GM23338 (cell line): Measurements from ENCODE around the gene GHRL. TPM values are rescaled to one million over a fixed set of nuclear protein-coding genes. Genes with fewer than 3 reads are reported as not detected.
A peak's percentile ranks its signal among the peaks of the same experiment; 100 is the strongest.

ENCODE experiments used
- ATAC-seq: fragments of 200-7000 bp; cut with Tn5 transposase; 3 replicates; pipeline ENCODE4 v1.9.1; 2020
- DNase-seq: peaks from one replicate; pipeline ENCODE4 v3.0.0-alpha.2; 2015; ENCODE audit warnings: low spot score
- H2AFZ ChIP-seq: fragments of 200-600 bp; sonication (generic); 2 replicates; pipeline ENCODE4 v1.8.0; 2016; ENCODE audit warnings: antibody characterized with exemption, mild to moderate bottlenecking, moderate library complexity
- H3F3A ChIP-seq: fragments of 200-600 bp; sonication (generic); replicated peaks from 2 replicates; pipeline ENCODE4 v1.8.0; 2017; ENCODE audit warnings: antibody characterized with exemption, mixed run types, low read depth
- H3K27ac ChIP-seq: fragments of 200-600 bp; sonication (generic); 2 replicates; pipeline ENCODE4 v1.6.1; 2016; ENCODE audit warnings: low read depth
- H3K27me3 ChIP-seq: fragments of 200-600 bp; sonication (generic); 2 replicates; pipeline ENCODE4 v1.8.0; 2016; ENCODE audit warnings: mild to moderate bottlenecking, mixed run types, moderate library complexity; ENCODE audit not compliant: insufficient read depth
- H3K36me3 ChIP-seq: fragments of 200-600 bp; sonication (generic); 2 replicates; pipeline ENCODE4 v1.8.0; 2016; ENCODE audit warnings: mild to moderate bottlenecking; ENCODE audit not compliant: insufficient read depth
- H3K4me1 ChIP-seq: fragments of 200-600 bp; sonication (generic); 2 replicates; pipeline ENCODE4 v1.8.0; 2016; ENCODE audit warnings: mild to moderate bottlenecking, moderate library complexity; ENCODE audit not compliant: insufficient read depth
- H3K4me2 ChIP-seq: fragments of 200-600 bp; sonication (generic); 2 replicates; pipeline ENCODE4 v1.7.1; 2017; ENCODE audit warnings: mixed run types
- H3K4me3 ChIP-seq: fragments of 200-600 bp; sonication (generic); 2 replicates; pipeline ENCODE4 v1.6.1; 2016; ENCODE audit warnings: mixed run types
- H3K79me2 ChIP-seq: fragments of 200-600 bp; sonication (generic); replicated peaks from 2 replicates; pipeline ENCODE4 v1.8.0; 2017; ENCODE audit warnings: mild to moderate bottlenecking; ENCODE audit not compliant: insufficient read depth
- H3K9me2 ChIP-seq: fragments of 200-600 bp; sonication (generic); 2 replicates; pipeline ENCODE4 v1.8.0; 2017; ENCODE audit not compliant: insufficient read depth
- H4K20me1 ChIP-seq: fragments of 200-600 bp; sonication (generic); replicated peaks from 2 replicates; pipeline ENCODE4 v1.8.0; 2017; ENCODE audit warnings: mild to moderate bottlenecking; ENCODE audit not compliant: insufficient read depth
- H3K27ac Mint-ChIP-seq: 2 replicates; pipeline ENCODE4 v1.8.0; 2020; ENCODE audit warnings: inconsistent platforms, mild to moderate bottlenecking, moderate library complexity, mixed read lengths
- H3K27me3 Mint-ChIP-seq: 3 replicates; pipeline ENCODE4 v1.8.0; 2022; ENCODE audit warnings: low read depth, mild to moderate bottlenecking, moderate library complexity, mixed read lengths, inconsistent platforms; ENCODE audit not compliant: insufficient read depth, poor library complexity
- H3K36me3 Mint-ChIP-seq: 3 replicates; pipeline ENCODE4 v1.8.0; 2021; ENCODE audit warnings: low read depth, mild to moderate bottlenecking, inconsistent platforms, moderate library complexity, mixed read lengths
- H3K4me1 Mint-ChIP-seq: 3 replicates; pipeline ENCODE4 v1.8.0; 2020; ENCODE audit warnings: mild to moderate bottlenecking, inconsistent platforms, mixed read lengths
- H3K4me3 Mint-ChIP-seq: 3 replicates; pipeline ENCODE4 v1.8.0; 2021; ENCODE audit warnings: moderate library complexity, mild to moderate bottlenecking, inconsistent platforms, mixed read lengths
- H3K9me3 Mint-ChIP-seq: 3 replicates; pipeline ENCODE4 v1.8.0; 2020; ENCODE audit warnings: moderate library complexity, mild to moderate bottlenecking, inconsistent platforms, mixed read lengths
- CREB1 ChIP-seq: fragments of 250-450 bp; sonication (Bioruptor Pico); IDR thresholded peaks from 2 replicates; pipeline ENCODE4 v1.5.0; 2020; ENCODE audit warnings: low read depth, mild to moderate bottlenecking, moderate library complexity
- CTCF ChIP-seq, 2 experiments: fragments of 200-600 bp in 1 of 2; sonication (generic) in 1 of 2; conservative IDR thresholded peaks; 2 replicates each; pipeline versions ENCODE4 v1.5.1 to v1.6.1; 2016 to 2017; ENCODE audit warnings: antibody characterized with exemption in 2 of 2, low read depth in 2 of 2, mild to moderate bottlenecking in 2 of 2, moderate library complexity in 1 of 2
- ETS1 ChIP-seq: IDR thresholded peaks from 2 replicates; pipeline ENCODE4 v1.6.1; 2016; ENCODE audit warnings: antibody characterized with exemption
- EZH2 ChIP-seq: fragments of 200-600 bp; sonication (generic); IDR thresholded peaks from one replicate; pipeline ENCODE4 v1.8.0; 2017; ENCODE audit warnings: antibody characterized with exemption, mild to moderate bottlenecking, low read depth; ENCODE audit not compliant: unreplicated experiment
- EZH2phosphoT487 ChIP-seq: fragments of 200-600 bp; sonication (generic); IDR thresholded peaks from one replicate; pipeline ENCODE4 v1.8.1; 2018; ENCODE audit warnings: antibody characterized with exemption; ENCODE audit not compliant: unreplicated experiment
- JUNB ChIP-seq: IDR thresholded peaks from one replicate; pipeline ENCODE4 v1.6.1; 2016; ENCODE audit warnings: antibody characterized with exemption; ENCODE audit not compliant: unreplicated experiment
- NANOG ChIP-seq: IDR thresholded peaks from 2 replicates; pipeline ENCODE4 v1.6.1; 2016; ENCODE audit warnings: antibody characterized with exemption, borderline replicate concordance
- POLR2AphosphoS5 ChIP-seq: IDR thresholded peaks from 2 replicates; pipeline ENCODE4 v1.6.1; 2016; ENCODE audit warnings: antibody characterized with exemption, low read depth
- STAT1 ChIP-seq: IDR thresholded peaks from one replicate; pipeline ENCODE4 v1.6.1; 2016; ENCODE audit warnings: antibody characterized with exemption; ENCODE audit not compliant: unreplicated experiment
- ZNF114 ChIP-seq: fragments of 250-450 bp; sonication (Bioruptor Pico); IDR thresholded peaks from 2 replicates; pipeline ENCODE4 v1.5.0; 2020; ENCODE audit warnings: mild to moderate bottlenecking, moderate library complexity
- ZNF331 ChIP-seq: fragments of 250-450 bp; sonication (Bioruptor Pico); IDR thresholded peaks from 2 replicates; pipeline ENCODE4 v1.5.0; 2020; ENCODE audit warnings: low read depth, mild to moderate bottlenecking, moderate library complexity
- polyA plus RNA-seq: library from polyadenylated mRNA; unstranded; fragments of >200 nt; fragmentation: Nextera tagmentation; extraction: Ambion mirVana; gene quantifications from 2 replicates; pipeline ENCODE4 v1.2.1, GENCODE V29; 2016
- total RNA-seq: library from RNA; depleted of rRNA; stranded (reverse); fragments of >200 nt; shearing (Covaris generic); gene quantifications from 2 replicates; pipeline ENCODE4 v1.2.3, GENCODE V29; 2014
- TF ChIP-seq, protein P1 (sequence below): IDR thresholded peaks from one replicate; pipeline ENCODE4 v1.6.1; 2018; ENCODE audit warnings: antibody characterized with exemption; ENCODE audit not compliant: unreplicated experiment
- TF ChIP-seq, protein P2 (sequence below): fragments of 250-450 bp; sonication (Bioruptor Pico); IDR thresholded peaks from 2 replicates; pipeline ENCODE4 v1.5.0; 2020; ENCODE audit warnings: mild to moderate bottlenecking, moderate library complexity

GHRL gene
- total and polyA plus RNA-seq, 2 experiments from 2014 or later = 0.78 TPM; not detected in 1

GRCh38 chr3:10286133-10286524 lies 6.6 kb downstream of the GHRL start:
- ATAC-seq (no peak), DNase-seq (no peak)
- TF ChIP-seq POLR2AphosphoS5 (no peak), ZNF331 (no peak), CTCF (conservative IDR thresholded peaks at IDR 0.05; ENCODE audit: low read depth in 2 of 2) (no peak), STAT1 (no peak), CREB1 (no peak), ZNF114 (CRISPR knock-in tag) (no peak), ETS1 (no peak), JUNB (no peak), EZH2 (no peak), EZH2phosphoT487 (no peak), NANOG (no peak)
- TF ChIP-seq, protein P1, sequence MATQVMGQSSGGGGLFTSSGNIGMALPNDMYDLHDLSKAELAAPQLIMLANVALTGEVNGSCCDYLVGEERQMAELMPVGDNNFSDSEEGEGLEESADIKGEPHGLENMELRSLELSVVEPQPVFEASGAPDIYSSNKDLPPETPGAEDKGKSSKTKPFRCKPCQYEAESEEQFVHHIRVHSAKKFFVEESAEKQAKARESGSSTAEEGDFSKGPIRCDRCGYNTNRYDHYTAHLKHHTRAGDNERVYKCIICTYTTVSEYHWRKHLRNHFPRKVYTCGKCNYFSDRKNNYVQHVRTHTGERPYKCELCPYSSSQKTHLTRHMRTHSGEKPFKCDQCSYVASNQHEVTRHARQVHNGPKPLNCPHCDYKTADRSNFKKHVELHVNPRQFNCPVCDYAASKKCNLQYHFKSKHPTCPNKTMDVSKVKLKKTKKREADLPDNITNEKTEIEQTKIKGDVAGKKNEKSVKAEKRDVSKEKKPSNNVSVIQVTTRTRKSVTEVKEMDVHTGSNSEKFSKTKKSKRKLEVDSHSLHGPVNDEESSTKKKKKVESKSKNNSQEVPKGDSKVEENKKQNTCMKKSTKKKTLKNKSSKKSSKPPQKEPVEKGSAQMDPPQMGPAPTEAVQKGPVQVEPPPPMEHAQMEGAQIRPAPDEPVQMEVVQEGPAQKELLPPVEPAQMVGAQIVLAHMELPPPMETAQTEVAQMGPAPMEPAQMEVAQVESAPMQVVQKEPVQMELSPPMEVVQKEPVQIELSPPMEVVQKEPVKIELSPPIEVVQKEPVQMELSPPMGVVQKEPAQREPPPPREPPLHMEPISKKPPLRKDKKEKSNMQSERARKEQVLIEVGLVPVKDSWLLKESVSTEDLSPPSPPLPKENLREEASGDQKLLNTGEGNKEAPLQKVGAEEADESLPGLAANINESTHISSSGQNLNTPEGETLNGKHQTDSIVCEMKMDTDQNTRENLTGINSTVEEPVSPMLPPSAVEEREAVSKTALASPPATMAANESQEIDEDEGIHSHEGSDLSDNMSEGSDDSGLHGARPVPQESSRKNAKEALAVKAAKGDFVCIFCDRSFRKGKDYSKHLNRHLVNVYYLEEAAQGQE = no peak
- TF ChIP-seq, protein P2, sequence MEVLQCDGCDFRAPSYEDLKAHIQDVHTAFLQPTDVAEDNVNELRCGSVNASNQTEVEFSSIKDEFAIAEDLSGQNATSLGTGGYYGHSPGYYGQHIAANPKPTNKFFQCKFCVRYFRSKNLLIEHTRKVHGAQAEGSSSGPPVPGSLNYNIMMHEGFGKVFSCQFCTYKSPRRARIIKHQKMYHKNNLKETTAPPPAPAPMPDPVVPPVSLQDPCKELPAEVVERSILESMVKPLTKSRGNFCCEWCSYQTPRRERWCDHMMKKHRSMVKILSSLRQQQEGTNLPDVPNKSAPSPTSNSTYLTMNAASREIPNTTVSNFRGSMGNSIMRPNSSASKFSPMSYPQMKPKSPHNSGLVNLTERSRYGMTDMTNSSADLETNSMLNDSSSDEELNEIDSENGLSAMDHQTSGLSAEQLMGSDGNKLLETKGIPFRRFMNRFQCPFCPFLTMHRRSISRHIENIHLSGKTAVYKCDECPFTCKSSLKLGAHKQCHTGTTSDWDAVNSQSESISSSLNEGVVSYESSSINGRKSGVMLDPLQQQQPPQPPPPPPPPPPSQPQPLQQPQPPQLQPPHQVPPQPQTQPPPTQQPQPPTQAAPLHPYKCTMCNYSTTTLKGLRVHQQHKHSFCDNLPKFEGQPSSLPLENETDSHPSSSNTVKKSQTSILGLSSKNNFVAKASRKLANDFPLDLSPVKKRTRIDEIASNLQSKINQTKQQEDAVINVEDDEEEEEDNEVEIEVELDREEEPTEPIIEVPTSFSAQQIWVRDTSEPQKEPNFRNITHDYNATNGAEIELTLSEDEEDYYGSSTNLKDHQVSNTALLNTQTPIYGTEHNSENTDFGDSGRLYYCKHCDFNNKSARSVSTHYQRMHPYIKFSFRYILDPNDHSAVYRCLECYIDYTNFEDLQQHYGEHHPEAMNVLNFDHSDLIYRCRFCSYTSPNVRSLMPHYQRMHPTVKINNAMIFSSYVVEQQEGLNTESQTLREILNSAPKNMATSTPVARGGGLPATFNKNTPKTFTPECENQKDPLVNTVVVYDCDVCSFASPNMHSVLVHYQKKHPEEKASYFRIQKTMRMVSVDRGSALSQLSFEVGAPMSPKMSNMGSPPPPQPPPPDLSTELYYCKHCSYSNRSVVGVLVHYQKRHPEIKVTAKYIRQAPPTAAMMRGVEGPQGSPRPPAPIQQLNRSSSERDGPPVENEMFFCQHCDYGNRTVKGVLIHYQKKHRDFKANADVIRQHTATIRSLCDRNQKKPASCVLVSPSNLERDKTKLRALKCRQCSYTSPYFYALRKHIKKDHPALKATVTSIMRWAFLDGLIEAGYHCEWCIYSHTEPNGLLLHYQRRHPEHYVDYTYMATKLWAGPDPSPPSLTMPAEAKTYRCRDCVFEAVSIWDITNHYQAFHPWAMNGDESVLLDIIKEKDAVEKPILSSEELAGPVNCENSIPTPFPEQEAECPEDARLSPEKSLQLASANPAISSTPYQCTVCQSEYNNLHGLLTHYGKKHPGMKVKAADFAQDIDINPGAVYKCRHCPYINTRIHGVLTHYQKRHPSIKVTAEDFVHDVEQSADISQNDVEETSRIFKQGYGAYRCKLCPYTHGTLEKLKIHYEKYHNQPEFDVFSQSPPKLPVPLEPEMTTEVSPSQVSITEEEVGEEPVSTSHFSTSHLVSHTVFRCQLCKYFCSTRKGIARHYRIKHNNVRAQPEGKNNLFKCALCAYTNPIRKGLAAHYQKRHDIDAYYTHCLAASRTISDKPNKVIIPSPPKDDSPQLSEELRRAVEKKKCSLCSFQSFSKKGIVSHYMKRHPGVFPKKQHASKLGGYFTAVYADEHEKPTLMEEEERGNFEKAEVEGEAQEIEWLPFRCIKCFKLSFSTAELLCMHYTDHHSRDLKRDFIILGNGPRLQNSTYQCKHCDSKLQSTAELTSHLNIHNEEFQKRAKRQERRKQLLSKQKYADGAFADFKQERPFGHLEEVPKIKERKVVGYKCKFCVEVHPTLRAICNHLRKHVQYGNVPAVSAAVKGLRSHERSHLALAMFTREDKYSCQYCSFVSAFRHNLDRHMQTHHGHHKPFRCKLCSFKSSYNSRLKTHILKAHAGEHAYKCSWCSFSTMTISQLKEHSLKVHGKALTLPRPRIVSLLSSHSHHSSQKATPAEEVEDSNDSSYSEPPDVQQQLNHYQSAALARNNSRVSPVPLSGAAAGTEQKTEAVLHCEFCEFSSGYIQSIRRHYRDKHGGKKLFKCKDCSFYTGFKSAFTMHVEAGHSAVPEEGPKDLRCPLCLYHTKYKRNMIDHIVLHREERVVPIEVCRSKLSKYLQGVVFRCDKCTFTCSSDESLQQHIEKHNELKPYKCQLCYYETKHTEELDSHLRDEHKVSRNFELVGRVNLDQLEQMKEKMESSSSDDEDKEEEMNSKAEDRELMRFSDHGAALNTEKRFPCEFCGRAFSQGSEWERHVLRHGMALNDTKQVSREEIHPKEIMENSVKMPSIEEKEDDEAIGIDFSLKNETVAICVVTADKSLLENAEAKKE = no peak
- Histone ChIP-seq H3F3A (no peaks in the 10 kb centered on the region), H3K9me2 (no peaks in the 10 kb centered on the region), H3K79me2 (no peaks in the 10 kb centered on the region), H3K4me2 (no peak overlapping the region), H3K27ac (no peak overlapping the region), H3K4me1 (peaks cover 8% of the 10 kb centered on the region; the same call in 1 of the 2 replicates), H3K27me3 (no peaks in the 10 kb centered on the region), H4K20me1 (no peaks in the 10 kb centered on the region), H3K4me3 (no peak overlapping the region), H3K36me3 (peaks cover 3% of the 10 kb centered on the region; the same call in 1 of the 2 replicates), H2AFZ (no peak overlapping the region)
- H3K4me3 Mint-ChIP-seq = no peak overlapping the region
- peaks cover 15% of the 10 kb centered on the region for H3K36me3 Mint-ChIP-seq
- no peaks in the 10 kb centered on the region for H3K9me3 Mint-ChIP-seq
- H3K27ac Mint-ChIP-seq = peak overlapping the region; percentile 72
- H3K4me1 Mint-ChIP-seq = peaks cover 15% of the 10 kb centered on the region
- H3K27me3 Mint-ChIP-seq = peaks cover 5% of the 10 kb centered on the region
